Activated T-helper 9 cell treated with anti-CD3 and anti-CD28 coated beads, Interleukin-2, amount 50 U/mL, for 16 hours (primary cell): Measurements from ENCODE around the gene MPHOSPH9.

Source experiments
- DNase-seq: peaks from one replicate; pipeline ENCODE4 v3.0.0-alpha.2; 2020; ENCODE audit warnings: low read depth

MPHOSPH9 gene

DNA sequence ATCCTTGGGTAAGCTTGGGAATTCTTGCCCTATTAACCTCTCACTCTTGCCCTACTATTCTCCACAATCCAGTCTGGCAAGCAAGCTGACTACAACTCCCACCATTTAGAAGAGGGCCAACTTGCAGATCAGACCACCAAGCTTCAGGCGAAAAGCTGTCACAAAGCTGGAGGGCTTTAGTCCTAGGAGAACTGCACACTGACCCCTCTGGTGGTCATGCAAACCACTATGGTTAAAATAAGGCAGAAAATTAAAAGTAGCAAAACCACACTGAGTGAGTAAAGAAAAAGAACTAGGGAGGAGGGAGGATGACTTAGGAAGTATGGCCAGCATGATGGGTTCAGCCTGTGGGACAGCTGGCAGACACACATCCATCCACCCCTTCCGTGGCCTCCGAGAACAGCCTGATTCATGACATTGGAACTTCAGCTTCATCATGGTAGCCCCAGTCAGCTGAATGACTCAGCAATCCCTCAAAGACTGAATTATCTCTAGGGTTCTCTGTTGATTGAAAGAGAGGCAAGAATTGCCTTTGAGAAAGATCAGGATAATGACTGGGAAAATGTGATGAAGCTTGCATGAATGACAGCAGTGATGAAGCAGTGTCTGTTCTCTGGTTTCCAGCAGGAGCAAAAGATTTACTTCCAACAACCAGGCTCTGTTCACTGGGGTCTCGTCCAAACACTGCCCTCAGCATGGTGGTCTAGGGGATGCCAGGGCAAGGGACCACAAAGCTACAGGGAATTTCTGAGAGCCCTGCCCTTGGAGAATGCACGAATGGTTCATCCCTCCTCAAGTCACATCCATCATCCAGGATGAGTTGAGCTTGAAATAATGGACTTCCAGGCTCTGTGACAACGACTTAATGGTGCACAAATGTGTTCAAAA lies 106.4 kb downstream of the MPHOSPH9 start:
- DNase-seq, result no peak

DNA sequence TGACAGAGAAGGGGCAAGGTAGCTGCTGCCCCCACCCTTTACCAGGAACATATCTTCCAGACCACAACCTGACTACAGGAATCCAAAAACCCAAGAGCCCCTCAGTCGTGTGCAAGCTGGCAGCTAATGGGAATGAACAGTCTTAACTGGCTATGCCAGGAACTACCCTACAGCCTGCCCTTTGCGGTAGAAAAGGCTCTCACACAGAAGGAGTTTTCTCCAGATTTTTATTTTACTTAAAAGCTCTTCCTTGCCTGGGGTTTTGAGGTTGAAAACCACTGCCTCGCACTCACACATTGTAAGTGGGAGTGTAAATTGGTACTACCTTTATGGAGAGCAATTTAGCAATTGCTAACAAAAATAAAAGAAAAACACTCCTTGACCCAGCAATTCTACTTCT lies 110.3 kb downstream of the MPHOSPH9 start:
- no peak for DNase-seq

DNA sequence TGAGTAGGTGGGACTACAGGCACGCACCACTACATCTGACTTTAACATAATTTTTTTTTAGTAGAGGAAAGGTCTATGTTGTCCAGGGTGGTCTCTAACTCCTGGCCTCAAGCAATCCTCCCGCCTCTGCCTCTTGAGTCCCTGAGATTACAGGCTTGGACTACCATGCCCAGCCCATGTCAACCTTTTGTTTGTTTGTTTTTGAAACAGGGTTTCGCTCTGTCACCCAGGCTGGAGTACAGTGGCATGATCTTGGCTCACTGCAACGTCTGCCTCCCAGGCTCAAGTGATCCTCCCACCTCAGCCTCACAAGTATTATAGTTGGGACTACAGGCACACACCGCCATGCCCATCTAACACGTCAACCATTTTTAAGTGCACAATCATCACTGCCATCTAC lies 111.3 kb downstream of the MPHOSPH9 start:
- DNase-seq, result no peak

DNA sequence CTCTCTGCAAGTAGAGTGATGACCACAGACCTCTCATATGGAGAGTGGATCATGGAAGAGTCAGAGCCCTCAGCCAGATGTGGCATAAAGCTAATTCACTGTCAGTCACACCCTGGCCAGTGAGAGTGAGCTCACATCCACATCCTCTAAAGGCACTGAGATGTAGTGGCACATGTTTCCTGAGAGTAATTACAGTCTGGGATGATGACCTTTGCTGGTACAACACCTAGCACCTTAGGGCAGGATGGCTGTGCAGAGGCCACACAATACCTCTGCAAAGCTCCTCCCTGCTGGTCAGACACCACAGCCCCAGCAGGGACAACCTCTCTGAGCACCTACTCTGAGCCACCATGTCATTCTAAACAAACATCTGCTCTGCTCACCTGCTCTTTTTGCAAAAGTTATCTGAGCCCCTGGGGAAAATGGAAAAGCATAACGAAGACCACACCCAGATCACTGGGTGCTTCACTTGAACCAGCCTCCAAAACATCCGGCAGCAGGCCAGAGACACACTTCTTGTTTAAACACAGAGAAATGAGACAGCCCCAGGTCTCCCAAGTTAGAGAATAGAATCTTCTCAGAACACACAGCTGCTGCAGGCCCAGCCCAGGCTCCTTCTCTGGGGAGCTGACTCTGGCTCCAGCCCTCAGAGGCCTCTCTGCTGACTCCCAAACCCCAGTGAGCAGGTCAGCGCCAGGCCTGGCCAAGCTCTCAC lies 112.3 kb downstream of the MPHOSPH9 start:
- no peak for DNase-seq

DNA sequence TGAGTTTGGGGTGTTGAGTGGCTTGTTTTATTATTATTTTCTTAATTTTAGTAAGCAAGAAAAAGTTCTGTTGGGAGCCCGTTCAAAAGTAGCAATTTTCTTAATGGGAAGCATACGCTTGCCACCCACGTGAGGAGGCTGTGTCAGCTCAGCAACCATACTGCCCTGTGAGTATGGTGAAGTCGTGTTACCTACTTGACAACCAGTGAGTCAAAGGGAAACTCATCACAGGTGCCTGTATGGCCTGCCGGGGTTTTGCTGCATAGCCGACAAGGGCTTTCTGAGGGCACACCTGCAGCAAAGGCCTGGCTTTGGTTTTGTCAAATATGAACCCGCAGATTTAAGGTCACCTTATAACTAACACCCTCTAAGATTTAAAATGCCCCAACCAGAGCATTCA lies 113.1 kb downstream of the MPHOSPH9 start:
- DNase-seq, result no peak

DNA sequence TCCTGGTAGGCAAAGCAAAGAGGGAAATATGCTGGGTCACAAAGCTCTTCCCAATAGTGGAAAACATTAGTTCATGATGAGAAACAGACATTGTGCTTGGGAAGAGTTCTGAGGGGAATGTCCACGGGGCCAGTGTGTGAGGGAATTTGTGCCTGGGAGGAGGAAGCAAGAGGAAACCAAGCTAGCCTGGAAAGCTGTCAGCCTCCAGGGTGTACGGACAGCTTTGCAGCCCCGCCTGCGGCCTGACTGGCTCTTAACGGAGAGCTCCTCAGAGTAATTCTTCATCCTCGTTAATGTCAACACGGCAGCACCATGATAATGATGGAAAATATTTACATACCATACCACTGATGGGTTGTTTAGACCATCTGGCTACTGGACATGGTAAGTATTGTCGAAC lies 114.4 kb downstream of the MPHOSPH9 start:
- no peak for DNase-seq

DNA sequence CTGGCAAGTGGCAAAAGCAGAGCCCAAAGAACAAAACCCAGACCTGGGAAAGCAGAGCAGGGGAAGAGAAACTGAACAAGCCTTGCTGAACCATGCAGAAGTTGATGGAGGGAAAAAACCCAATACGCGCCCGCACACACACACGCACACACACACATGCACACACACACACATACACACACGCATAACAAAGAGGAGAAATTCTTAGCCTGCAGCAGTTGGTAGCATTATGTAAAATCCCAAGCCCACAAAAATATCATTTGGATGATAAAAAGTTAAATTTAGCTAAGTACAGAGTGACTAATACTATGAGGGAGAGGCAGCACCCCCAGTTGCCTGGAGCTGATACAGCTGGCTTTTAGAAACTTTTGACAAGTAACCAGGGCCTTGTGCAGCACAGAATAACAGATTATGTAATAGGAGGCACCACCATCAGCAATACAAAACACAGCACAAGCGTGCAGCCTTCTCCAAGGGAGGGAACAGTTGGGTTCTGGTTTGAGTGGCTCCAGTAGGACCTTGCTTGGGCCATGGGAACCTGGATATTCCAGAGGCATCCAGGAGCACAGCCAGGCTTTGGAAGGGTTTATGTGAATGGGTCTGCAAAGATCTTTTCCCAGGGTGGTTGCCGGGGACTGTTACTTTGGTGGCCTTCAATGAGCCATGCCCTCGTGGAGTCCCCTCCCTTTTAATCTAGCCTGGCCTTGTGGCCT lies 117.4 kb downstream of the MPHOSPH9 start:
- DNase-seq, result no peak

DNA sequence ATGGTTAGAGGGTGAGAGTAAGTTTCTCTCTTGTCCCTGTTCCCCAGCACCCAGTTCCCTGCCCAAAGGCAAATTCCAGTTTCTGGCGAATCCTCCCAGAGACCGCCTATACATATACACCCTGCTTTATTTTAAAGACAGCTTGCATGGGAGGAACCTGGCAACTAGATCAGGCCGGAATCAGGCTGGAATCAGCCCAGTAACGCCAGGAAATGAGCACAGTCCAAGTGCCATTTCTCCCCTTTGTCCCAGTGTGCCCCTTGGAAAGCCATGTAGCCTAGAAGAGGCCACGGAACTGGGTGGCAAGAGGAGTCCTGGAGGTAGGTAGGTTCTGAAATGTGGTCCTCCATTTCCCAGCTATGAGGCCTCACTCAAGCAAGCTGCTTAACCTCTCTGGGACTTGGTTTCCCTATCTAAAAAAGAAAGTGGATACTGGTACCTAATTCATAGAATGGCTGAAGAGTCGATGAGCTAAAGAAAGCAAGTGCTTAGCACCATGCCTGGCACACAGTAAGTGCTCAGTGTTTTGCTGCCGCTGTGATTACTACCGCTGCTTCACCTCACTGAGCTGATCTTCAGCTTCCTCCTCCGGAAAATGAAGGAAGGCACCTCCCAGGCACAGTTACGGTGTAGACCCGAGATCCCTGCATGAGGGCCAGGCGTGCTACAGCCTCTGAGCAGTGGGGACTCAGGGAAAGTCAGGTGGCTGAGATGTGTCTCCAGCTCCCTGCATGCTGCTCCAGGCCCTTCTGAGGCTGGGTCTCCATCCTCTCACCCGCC lies 118.4 kb downstream of the MPHOSPH9 start:
- no peak for DNase-seq

DNA sequence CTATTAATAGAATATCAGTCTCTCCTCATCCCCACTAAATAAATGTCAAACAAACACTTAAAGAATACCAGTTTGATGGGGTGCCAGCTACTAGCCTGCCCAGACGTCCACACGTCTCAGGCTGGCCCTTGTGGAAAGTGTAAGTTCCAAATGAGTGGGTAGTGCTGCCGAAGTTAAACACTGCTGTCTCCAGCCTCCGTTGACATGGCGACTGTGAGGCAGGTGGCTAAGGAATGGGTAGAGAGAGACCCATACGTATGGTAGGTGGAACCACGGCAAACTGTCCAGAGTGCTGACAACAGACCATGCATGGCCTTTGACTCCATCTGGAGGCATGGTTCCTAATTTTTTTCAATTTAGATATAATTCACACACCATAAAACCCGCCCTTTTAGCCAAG lies 119.9 kb downstream of the MPHOSPH9 start:
- no peak for DNase-seq

DNA sequence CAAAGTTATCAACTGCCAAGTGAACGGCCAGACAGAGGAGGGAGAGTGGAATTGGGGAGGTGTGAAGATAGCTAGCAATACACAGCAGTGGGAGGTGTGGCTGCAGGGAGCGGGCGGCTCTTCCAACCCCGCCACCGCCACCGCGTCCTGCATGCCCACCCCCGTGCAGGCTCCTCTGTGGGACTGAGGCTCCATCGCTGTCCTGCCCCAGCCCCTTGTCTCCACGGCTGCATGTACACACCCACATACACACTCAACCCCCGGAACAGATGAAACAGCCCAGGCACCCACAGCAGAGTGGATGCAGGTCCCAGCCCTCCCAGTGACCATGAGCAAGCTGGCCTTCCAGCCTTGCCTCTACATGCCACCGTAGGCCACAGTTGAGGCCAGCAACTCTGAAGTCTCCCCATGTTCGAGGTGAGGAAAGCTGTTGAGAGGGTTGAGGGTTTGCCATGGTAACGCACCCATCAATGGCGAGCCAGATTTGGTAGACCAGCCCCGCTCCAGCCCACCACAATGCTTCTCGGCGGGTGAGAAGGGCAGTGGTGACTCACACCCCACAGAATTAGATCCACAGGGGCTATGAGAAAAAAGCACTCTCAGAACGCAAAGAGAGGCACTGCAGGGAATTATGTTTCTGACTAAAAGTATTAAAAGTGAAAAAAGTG lies 121.3 kb downstream of the MPHOSPH9 start:
- no peak for DNase-seq

DNA sequence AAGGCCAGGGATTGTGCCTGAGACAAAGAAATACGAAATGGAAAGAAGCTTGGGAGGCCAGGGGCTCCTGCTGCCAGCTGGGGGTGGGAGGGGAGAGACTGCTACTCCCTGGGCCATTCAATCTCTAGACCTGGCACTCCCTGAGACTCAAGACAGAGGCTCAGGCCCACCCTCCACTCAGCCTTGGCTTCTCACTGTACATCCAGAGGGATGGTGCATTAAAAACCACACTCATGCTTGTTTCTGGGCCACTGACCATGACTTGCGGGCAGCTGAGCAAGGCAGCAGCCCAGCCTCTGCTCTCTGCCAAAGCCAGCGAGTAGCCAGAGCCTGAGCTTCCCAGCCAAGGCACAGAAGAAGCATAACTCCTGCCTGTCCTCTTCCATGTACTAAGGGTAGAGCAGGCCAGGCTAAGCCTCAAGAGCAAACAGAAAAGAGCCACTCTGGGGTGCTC lies 123.6 kb downstream of the MPHOSPH9 start:
- DNase-seq, result no peak

DNA sequence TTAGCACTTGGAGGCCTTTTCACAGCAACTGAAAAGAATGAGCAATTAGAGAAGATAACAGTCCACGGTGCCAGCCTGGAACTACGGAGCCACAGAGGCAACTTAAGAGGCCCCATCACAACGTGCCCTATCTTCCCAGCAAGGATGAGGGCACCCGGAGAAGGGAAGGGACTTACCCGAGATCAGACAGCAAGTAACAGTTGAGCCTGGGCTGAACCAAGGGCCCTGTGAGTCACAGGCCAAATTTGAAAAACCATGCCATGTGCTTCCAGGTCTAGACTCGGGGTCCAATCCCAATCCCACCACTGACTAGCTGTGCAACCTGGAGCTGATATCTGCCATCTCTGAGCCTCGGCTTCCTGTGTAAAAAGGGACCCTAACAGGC lies 124.3 kb downstream of the MPHOSPH9 start:
- DNase-seq, result no peak

DNA sequence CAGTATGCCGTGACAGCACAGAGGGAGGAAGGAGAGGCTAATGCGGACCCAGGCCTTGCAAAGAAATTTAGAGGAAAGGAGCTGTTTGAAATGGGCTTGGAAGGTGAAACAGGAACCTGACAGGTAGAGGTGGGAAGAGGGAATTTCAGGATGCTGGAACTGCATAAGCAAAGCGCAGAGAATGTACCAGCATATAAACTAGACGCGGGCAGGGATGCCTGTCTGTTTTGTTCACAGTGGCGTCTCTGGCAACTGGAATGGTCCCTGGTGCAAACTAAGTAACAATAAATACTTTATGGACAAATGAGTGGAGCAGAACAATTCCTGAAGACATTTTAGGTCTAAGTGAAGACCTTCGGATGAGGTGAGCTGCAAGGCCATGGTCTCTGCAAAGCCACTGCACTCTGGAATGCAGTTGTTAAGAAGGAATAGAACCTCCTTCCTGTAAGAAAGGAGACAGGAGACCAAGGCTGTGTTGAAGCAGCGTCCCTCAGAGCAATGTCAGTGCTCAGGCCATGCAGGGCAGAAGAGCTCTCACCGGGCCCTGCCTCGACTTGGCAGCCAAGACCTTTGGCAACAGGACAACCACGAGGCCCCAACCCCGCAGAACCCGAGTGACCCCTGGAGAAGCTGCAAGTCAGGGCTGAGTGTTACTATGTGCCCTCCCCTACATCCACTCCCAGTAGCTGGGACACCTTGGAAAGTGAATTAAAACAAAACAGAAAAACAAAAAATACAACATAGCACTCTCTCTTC lies 124.8 kb downstream of the MPHOSPH9 start:
- DNase-seq, result no peak

DNA sequence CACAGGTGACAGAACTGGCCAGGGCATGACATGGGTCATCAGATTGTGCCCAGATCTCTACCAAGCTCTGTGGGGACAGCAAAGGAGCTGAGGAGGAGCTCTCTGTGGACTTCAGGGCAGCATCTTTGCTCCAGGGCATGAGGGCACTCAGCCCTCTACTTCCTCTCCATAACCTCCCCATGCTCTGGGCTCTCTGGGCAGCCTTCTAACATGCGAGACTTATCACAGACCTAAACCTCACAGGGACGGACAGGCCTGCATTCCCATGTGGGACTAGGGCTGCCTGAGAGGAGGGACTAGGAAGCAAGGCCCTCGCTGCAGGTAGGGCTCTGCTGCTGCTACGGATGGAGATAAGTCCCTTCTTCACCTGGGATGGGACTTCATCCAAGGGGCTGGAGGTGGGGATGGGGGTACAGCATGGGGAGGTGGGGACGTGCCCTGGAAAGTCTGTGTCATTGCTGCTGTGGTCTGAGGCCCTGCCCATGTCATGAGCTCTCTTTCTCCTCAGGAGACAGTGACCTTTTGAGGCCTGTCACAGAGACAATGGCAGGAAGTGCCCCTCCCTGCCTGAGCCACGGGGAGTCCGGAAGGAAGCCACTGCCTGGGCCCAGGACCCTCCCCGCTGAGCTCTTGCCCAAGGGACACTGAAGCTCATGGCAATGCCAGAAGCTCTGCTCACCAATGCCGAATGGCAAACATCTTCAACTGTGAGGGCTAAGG lies 126.1 kb downstream of the MPHOSPH9 start:
- peak; percentile 13 for DNase-seq

DNA sequence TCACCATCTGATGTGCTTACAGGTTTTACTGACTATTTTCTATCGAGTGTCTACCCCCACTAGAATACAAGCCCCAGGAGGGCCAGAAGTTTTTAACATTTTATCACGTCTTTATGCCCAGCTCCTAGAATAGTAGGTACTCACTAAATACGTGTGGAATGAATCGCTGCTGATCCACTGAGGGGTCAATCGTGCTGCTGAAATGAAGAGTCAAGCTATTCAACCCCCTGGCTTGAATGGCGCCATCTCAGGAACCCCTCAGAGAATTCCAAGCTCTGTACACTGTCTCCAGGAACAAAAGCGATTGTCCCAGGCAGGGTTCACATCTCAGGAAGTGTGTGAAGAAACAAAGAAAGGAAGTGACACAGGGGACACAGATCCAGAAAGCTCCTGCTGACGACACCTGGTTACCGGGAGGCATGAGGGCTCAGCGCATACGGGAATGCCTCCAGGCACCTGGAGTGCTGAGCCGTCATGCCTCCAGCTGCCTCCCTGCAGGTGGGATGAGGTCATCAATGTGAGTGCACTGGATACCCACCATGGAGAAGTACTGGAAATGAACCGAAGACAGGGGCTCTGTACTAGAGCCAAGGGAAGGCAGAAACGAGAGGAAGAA lies 127.6 kb downstream of the MPHOSPH9 start:
- DNase-seq, result no peak

DNA sequence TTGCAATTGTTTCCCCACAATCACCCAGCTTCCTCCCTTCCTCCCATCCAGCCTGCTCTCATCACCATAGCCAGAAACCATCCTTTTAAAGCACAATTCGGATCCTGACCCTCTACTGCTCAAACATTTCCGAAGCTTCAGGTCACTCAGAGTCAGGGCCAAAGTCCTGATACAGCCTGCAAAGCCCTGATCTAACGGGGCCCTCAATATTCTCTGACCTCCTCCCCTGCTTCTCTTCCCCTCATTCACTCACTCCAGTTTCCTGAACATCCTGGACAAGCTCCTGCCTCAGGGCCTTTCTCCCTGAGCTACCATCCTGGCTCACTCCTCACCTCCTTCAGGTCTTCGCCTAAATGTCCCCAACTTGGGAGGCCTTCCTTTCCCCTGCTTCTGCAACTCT lies 128.1 kb downstream of the MPHOSPH9 start:
- DNase-seq, result no peak
